ENCODE measurements around the gene SSH2. TPM values are rescaled to one million over a fixed set of nuclear protein-coding genes. Genes with fewer than 3 reads are reported as not detected.

SSH2 gene
- total and polyA plus RNA-seq, 9 of the 15 experiments (the other 6 are each of a cell fraction or from before 2014, with no cell fraction given): 3.9 to 16.1 (median 10.2) TPM

GRCh38 chr17:29617481-29618271, 312.4 kb downstream of the SSH2 start (continued):
- peak; percentile 51; the same call in 1 of the 2 replicates for TF ChIP-seq SIN3B (IDR thresholded peaks at IDR 0.05; ENCODE audit: low read depth)
- peak in 2 of 3 experiments; percentile 28 to 50 for TF ChIP-seq YY1 (IDR thresholded peaks at IDR 0.05; ENCODE audit: borderline replicate concordance in 1 of 3, control insufficient read depth in 1 of 3, extremely low read depth in 1 of 3, insufficient read depth in 3 of 3, insufficient read length in 1 of 3, insufficient replicate concordance in 2 of 3, low read depth in 1 of 3, low read length in 2 of 3)
- TF ChIP-seq NRF1 (conservative IDR thresholded peaks at IDR 0.05 in 1 of 2, IDR thresholded peaks at IDR 0.05 in 1 of 2): peak; percentile 70 to 75
- 0 out of 2 replicates have a peak, but pooled peaks have one; percentile 15 for TF ChIP-seq TCF3 (CRISPR knock-in tag; IDR thresholded peaks at IDR 0.05)
- peak; percentile 74 for TF ChIP-seq TBP (optimal IDR thresholded peaks at IDR 0.05; ENCODE audit: low read depth, low read length)
- TF ChIP-seq ZNF133 (CRISPR knock-in tag; IDR thresholded peaks at IDR 0.05): no peak
- TF ChIP-seq GATAD2A (IDR thresholded peaks at IDR 0.05): peak; percentile 58; the same call in 1 of the 2 replicates
- peak; percentile 82 for TF ChIP-seq SAFB (IDR thresholded peaks at IDR 0.05; ENCODE audit: borderline replicate concordance, low read depth, low read length)
- TF ChIP-seq CREM (IDR thresholded peaks at IDR 0.05; ENCODE audit: low read depth): peak; percentile 62
- TF ChIP-seq, protein P1, sequence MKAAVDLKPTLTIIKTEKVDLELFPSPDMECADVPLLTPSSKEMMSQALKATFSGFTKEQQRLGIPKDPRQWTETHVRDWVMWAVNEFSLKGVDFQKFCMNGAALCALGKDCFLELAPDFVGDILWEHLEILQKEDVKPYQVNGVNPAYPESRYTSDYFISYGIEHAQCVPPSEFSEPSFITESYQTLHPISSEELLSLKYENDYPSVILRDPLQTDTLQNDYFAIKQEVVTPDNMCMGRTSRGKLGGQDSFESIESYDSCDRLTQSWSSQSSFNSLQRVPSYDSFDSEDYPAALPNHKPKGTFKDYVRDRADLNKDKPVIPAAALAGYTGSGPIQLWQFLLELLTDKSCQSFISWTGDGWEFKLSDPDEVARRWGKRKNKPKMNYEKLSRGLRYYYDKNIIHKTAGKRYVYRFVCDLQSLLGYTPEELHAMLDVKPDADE (conservative IDR thresholded peaks at IDR 0.05; ENCODE audit: control insufficient read depth, low read depth, low read length): peak; percentile 28; the same call in 1 of the 2 replicates
- peak in 1 of 2 experiments; percentile 60; a peak in 2 of 4 replicates for TF ChIP-seq TRIM24 (IDR thresholded peaks at IDR 0.05)
- TF ChIP-seq MEIS2 (IDR thresholded peaks at IDR 0.05; ENCODE audit: partially characterized antibody): peak; percentile 4
- TF ChIP-seq CBX1 (IDR thresholded peaks at IDR 0.05; ENCODE audit: low read depth): peak; percentile 71; the same call in 1 of the 2 replicates
- TF ChIP-seq AFF4 (CRISPR knock-in tag; IDR thresholded peaks at IDR 0.05): no peak
- peak; percentile 49; the same call in 1 of the 2 replicates for TF ChIP-seq CHCHD3 (CRISPR knock-in tag; IDR thresholded peaks at IDR 0.05)
- peak; percentile 40 to 68; a peak in 1 of 4 replicates for TF ChIP-seq MAZ (CRISPR knock-in tag; conservative IDR thresholded peaks at IDR 0.05 in 1 of 2, IDR thresholded peaks at IDR 0.05 in 1 of 2)
- TF ChIP-seq ZNF3 (CRISPR knock-in tag; IDR thresholded peaks at IDR 0.05): no peak
- peak; percentile 34; the same call in 1 of the 2 replicates for TF ChIP-seq JUND (IDR thresholded peaks at IDR 0.05; ENCODE audit: borderline replicate concordance, low read depth, low read length)
- TF ChIP-seq JUND (tag; IDR thresholded peaks at IDR 0.05; ENCODE audit: borderline replicate concordance, low read depth, low read length): no peak; the same call in 2 of the 3 replicates
